ENCODE measurements around the gene TMEM220.
"Not testable (repeated sequence)": the region's sequence is repeated elsewhere in the genome, so short reads cannot be mapped to it uniquely, and the experiment has no call there.

TMEM220 gene

GRCh38 chr17:10754861-10755591 is 25.2 kb upstream of the TMEM220 start:
- DNase-seq (ENCODE audit: low spot score), result no peak

- peak; percentile 43 for DNase-seq (ENCODE audit: low spot score)
These were observed 24.3 kb upstream of the TMEM220 start for GRCh38 chr17:10754109-10754508.

- no peak for DNase-seq (ENCODE audit: low spot score)
These were observed 22.9 kb upstream of the TMEM220 start for GRCh38 chr17:10752696-10753095.

- DNase-seq (ENCODE audit: low spot score), result no peak
These were observed 21.7 kb upstream of the TMEM220 start for GRCh38 chr17:10751563-10751962.

GRCh38 chr17:10750210-10750609 is 20.4 kb upstream of the TMEM220 start:
- DNase-seq (ENCODE audit: low spot score), result no peak

GRCh38 chr17:10748531-10749181 is 18.8 kb upstream of the TMEM220 start:
- DNase-seq (ENCODE audit: low spot score), result no peak

DNA sequence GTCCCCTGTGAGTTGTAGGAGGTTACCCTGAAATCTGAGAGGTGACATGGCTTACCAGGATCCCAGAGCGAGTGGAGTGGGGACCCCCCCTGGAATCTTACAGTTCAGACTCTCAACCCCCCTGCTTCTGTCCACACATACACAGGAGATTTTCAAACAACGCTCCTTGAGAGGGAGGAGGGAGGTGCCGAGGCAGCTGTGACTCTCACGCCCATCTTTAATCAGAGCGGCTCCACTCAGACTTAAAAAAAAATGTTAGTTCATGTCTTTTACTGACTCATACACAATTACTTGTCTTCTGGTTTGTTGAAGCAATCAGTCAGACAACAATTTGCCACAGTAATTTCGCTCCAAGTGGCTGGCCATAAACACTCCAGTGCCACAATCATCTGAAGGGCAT is 15.4 kb upstream of the TMEM220 start:
- DNase-seq (ENCODE audit: low spot score), result no peak

DNA sequence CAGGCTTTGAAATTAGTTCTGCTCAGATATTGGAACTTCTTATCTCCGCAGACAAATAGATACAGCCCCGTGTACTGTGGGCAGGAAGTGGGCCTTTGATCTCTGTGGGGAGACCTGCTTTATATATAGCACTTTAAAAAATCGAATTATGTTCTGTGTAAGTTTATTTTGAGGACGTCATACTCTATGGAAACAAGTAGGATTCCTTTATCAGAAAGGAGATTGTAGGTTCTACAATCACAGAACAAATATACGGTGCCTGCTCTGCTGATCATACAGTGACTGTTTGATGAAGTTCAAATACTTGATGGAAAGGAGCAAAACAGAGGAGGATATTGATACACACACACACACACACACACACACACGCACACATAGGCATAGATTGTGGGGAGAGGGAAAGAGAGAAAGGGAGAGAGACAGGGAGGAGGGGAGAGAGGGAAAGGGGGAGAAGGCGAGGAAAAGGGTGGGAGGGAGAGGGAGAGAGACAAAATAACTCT is 14.7 kb upstream of the TMEM220 start:
- no peak for DNase-seq (ENCODE audit: low spot score)

DNA sequence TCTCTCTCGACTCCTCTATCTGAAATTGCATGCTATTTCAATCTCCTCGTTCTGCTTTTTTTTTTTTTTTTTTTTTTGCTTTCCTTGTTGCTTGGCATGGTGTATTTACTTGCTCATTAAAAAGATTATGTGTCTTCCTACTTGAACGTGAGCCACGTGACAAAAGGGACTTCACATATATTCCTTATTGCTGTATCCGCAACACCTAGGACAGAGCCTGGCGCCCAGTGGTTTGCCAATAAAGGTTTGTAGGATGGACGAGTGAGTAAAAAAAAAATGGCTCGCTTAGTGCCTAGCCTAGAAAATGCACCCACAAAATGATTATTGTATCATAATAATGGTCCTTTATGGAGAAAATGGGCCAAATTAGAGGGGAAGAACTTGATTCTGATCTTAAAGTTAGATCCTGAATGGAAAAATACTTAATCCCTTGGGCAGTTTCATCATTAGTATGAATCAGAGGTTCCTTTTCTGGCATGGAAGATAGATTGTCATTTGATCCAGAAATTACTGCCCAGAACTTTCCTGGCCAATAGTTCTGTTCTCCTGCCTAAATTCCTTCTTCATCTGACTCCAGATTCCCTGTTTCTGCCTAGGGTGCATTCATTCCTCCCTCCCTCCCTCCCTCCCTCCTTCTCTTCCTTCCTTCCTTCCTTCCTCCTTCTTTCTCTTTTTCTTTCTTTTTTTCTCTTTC is 13.6 kb upstream of the TMEM220 start:
- DNase-seq (ENCODE audit: low spot score), result no peak

DNA sequence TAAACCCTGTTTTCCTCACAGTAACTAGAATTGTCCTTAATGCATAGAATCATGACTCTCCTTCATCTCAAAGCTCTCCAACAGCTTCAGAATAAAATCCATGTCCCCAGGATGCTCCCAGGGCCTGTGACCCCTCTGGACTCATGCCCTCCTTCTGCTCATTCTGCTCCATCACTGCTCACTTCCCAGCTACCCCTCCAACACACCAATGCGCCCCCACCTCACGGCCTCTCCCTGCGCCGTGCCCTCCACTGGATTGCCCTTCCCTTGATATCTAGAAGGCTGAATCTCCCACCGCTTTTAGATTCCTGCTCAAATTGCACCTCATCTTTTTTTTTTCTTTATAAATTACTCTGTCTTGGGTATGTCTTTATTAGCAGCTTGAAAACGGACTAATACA is 12.6 kb upstream of the TMEM220 start:
- DNase-seq (ENCODE audit: low spot score), result no peak

DNA sequence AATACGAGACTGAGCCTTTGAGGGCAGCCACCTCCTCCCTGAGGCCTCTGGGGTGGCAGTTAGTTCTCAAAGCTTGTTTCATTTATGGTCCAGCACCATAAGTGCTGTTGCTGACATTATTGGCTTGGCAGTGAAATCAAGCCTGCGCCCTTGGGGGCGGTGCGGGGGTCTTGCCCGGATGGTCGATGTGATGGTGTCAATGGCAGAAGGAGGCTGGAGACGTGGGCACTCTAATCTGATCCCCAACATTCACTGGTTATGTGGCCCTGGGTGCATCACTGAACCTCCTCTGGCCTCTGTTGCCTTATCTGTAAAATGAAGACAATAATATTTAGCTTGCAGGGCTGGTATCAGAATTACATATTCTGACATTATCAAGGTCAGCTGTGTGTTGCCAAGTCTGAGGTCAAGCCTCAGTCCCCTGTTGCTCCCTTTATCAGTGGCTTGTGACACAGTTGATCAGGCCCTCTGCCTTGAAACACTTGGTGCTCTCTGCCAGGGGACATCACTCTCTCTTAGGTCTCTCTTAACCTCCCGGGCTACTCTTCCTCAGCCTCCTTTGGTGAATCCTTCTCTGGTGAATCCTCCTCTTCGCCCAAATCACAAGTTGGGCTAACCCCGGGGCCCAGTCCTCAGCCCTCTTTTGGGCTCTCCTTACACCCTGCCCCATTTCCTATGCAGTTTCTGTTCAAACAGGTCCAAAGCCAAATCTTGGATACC is 11.8 kb upstream of the TMEM220 start:
- no peak for DNase-seq (ENCODE audit: low spot score)

DNA sequence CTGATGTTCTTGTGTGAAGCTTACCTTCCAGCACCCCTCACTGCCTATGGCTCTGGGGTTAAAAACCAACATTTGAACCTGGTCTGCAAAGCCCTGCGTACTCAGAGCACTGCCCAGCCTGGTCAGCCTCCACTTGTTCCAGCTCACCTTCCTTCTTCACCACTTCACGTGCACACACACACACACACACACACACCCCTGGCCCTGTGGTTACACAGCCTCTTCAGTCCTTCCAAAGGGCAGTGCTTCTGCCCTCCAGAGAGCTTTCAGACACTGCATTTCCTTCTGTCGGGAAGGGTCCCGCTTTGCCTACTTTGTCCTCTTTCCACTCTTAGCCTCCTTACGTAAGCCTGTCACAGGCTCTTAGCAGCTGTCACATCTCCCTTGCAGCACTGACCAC is 9.6 kb upstream of the TMEM220 start:
- no peak for DNase-seq (ENCODE audit: low spot score)

- no peak for DNase-seq (ENCODE audit: low spot score)
These were observed 8.9 kb upstream of the TMEM220 start for GRCh38 chr17:10738521-10739258.

DNA sequence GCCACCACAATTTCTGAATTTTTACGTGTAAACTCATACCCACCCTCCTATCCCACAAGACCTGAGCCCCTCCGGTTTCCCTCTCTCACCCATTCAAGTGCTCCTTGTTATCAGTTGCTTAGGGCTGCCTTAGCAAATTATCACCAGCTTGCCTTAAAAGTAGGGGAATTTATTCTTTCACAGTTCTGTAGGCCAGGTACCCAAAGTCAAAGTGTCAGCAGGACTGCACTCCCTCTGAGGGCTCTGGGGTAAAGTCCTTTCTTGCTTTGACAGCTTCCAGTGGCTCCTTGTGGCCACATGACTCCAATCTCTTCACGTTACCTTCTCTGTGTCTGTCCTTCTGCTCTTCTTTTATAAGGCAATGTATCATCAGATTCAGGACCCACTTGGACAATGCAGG is 7.9 kb upstream of the TMEM220 start:
- DNase-seq (ENCODE audit: low spot score), result no peak

- peak; percentile 46 for DNase-seq (ENCODE audit: low spot score)
These were observed 7.4 kb upstream of the TMEM220 start for GRCh38 chr17:10737168-10737622.

DNA sequence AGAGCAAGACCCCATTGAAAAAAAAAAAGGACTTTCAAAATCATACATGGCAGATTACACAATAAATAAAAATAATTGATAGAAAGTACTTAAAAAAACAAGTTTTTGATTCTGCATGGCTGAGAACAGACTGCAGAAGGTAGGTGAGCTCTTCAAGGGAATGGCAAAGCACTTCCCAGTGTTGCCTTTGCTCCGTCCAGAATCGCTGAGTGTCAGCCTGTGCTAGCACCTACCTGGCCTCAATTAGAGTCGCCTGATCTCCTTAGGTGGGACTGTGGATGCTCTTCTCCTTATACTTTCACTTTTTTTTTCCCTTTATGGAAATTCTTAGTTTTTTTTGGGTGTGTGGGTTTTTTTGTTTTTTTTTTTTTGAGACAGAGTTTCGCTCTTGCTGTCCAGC is 6.0 kb upstream of the TMEM220 start:
- DNase-seq (ENCODE audit: low spot score), result no peak

DNA sequence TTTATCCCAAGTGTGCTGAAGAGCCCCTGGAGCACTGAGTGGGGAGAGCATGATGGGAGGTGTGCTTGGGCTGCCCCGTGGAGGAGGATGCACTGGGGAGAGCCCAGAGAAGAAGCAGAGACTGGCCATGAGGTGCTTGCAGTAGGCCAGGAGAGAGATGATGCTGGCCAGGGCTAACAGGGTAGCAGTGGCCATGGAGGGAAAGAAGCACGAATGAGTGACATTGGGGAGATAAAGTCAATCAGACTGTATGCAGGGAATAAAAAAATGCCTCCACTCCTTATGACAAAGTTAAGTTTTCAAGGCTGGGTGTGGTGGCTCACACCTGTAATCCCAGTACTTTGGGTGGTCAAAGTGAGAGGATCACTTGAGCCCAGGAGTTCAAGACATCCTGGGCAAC is 5.4 kb upstream of the TMEM220 start:
- no peak for DNase-seq (ENCODE audit: low spot score)

DNA sequence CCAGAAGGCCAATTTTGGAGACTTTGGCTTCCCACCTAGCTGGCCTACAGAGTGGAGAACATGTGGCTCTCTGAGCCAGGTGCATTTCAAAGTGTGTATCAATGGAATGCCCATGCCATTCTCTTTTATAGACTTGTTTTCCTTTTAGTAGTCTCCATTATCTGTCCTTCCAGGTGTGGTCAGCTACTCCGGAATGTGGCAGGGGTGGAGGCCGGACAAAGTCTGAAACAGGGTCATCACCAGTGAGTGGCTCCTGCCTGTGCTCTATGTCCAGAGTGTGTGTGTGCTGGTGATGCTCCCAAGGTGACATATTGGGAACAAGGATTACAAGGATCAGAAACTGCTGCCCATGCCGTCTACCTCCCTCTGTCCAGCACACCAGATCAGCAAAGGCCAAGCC is 3.8 kb upstream of the TMEM220 start:
- DNase-seq (ENCODE audit: low spot score), result no peak

DNA sequence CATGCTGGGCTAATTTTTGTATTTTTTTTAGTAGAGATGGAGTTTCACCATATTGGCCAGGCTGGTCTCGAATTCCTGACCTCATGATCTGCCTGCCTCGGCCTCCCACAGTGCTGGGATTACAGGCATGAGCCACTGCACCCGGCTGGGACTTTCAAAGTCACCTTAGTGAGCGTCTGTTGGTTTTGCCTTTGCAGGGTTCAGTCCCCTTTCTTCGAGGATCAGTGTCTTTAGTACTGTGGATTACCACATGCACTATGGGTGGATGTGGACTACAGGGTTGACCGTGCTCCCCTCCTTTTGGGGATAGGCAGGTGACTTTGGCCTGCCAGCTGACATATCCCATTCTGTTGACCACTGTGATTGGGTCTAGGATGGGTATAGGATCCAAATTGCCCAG is 2.3 kb upstream of the TMEM220 start:
- DNase-seq (ENCODE audit: low spot score), result not testable (repeated sequence)

GRCh38 chr17:10731408-10731879 is 1.6 kb upstream of the TMEM220 start:
- DNase-seq (ENCODE audit: low spot score), result no peak

- not testable (repeated sequence) for DNase-seq (ENCODE audit: low spot score)
These were observed 424 bp upstream of the TMEM220 start for GRCh38 chr17:10730247-10730646.
